Aortic smooth muscle cell (primary cell): ENCODE results near the gene IFNGR1. TPM values are rescaled to one million over a fixed set of nuclear protein-coding genes. Genes with fewer than 3 reads are reported as not detected.

Source experiments
- total RNA-seq: library from RNA; depleted of rRNA; stranded (reverse); fragments of >200 nt; gene quantifications from 2 replicates; pipeline ENCODE4 v1.2.3, GENCODE V29; 2014

Gene IFNGR1
- total RNA-seq: 57.3 and 66.3 TPM in 2 replicates

GRCh38 chr6:137218917-137219663 is at the start of gene IFNGR1:
Gene IFNGR1, minus strand, starts transcription at chr6:137219385. Its CDS starts 58 bp downstream, at chr6:137219327.

GRCh38 chr6:137173501-137173900 is 45.7 kb downstream of the IFNGR1 start, which contains the start of gene IL22RA2:
Gene IL22RA2, minus strand, starts transcription at chr6:137173644. Its CDS starts 11,895 bp downstream, at chr6:137161749.

Other genes starting within 250 kb of the IFNGR1 start
- gene IL20RA, start 174.4 kb downstream of the IFNGR1 start, total RNA-seq: 0.12 and 0.13 TPM in 2 replicates
- gene IL22RA2, start 45.7 kb downstream of the IFNGR1 start, total RNA-seq: not detected in 2 replicates